Measurements from ENCODE around the gene LEKR1. TPM values are rescaled to one million over a fixed set of nuclear protein-coding genes. Genes with fewer than 3 reads are reported as not detected.

Gene LEKR1
- polyA plus RNA-seq, 1 donor from 2014 or later: 2.7 TPM

- Histone ChIP-seq H3K4me3 (ENCODE audit: low read length) (peak overlapping the region; percentile 74), H3K9me3 (ENCODE audit: low read length) (no peaks in the 10 kb centered on the region), H3K36me3 (ENCODE audit: insufficient read depth, low read length) (no peaks in the 10 kb centered on the region), H3K9ac (ENCODE audit: low read length) (peak overlapping the region; percentile 62), H3K27me3 (ENCODE audit: insufficient read depth, low read depth, low read length) (peaks cover 3% of the 10 kb centered on the region), H4K20me1 (ENCODE audit: insufficient read depth) (no peaks in the 10 kb centered on the region), H3F3A (ENCODE audit: insufficient read depth, low read length, poor library complexity, severe bottlenecking) (no peaks in the 10 kb centered on the region), H3K27ac (ENCODE audit: low read length) (peak overlapping the region; percentile 69), H2AFZ (ENCODE audit: low read depth, low read length) (peak overlapping the region; percentile 49), H3K4me2 (ENCODE audit: low read length) (no peak overlapping the region), H3K9me2 (ENCODE audit: insufficient read depth, low read length) (no peaks in the 10 kb centered on the region), H3K79me2 (replicated peaks; ENCODE audit: insufficient read depth, low read length) (no peaks in the 10 kb centered on the region)
- TF ChIP-seq TAF1 (IDR thresholded peaks at IDR 0.05; ENCODE audit: low read depth) (no peak), MXI1 (conservative IDR thresholded peaks at IDR 0.05; ENCODE audit: poor library complexity, severe bottlenecking) (no peak), EP300 (conservative IDR thresholded peaks at IDR 0.05; ENCODE audit: poor library complexity, severe bottlenecking) (no peak), CTCF (IDR thresholded peaks at IDR 0.05; ENCODE audit: poor library complexity, severe bottlenecking) (no peak), SMC3 (conservative IDR thresholded peaks at IDR 0.05; ENCODE audit: poor library complexity) (no peak), POLR2AphosphoS5 (IDR thresholded peaks at IDR 0.05) (no peak), REST (IDR thresholded peaks at IDR 0.05; ENCODE audit: borderline replicate concordance) (no peak), RAD21 (conservative IDR thresholded peaks at IDR 0.05) (no peak), EZH2 (IDR thresholded peaks at IDR 0.05; ENCODE audit: borderline replicate concordance, insufficient read depth, low read length, poor library complexity, severe bottlenecking) (no peak)
Measured at GRCh38 chr3:156826896-156827882, 1.0 kb downstream of the LEKR1 start.

GRCh38 chr3:156831006-156831405, 4.9 kb downstream of the LEKR1 start:
- Histone ChIP-seq H3K4me2 (ENCODE audit: low read length) (no peak overlapping the region), H4K20me1 (ENCODE audit: insufficient read depth) (no peaks in the 10 kb centered on the region), H3K79me2 (replicated peaks; ENCODE audit: insufficient read depth, low read length) (no peaks in the 10 kb centered on the region), H3K36me3 (ENCODE audit: insufficient read depth, low read length) (no peaks in the 10 kb centered on the region), H3K27me3 (ENCODE audit: insufficient read depth, low read depth, low read length) (peaks cover 3% of the 10 kb centered on the region), H3K9me3 (ENCODE audit: low read length) (no peaks in the 10 kb centered on the region), H3K9me2 (ENCODE audit: insufficient read depth, low read length) (no peaks in the 10 kb centered on the region), H3K4me3 (ENCODE audit: low read length) (no peak overlapping the region), H3K27ac (ENCODE audit: low read length) (no peak overlapping the region), H3F3A (ENCODE audit: insufficient read depth, low read length, poor library complexity, severe bottlenecking) (no peaks in the 10 kb centered on the region), H3K9ac (ENCODE audit: low read length) (no peak overlapping the region), H2AFZ (ENCODE audit: low read depth, low read length) (no peak overlapping the region)
- no peak for TF ChIP-seq POLR2AphosphoS5 (IDR thresholded peaks at IDR 0.05)
- TF ChIP-seq CTCF (IDR thresholded peaks at IDR 0.05; ENCODE audit: poor library complexity, severe bottlenecking): no peak
- no peak for TF ChIP-seq RAD21 (conservative IDR thresholded peaks at IDR 0.05)
- TF ChIP-seq EZH2 (IDR thresholded peaks at IDR 0.05; ENCODE audit: borderline replicate concordance, insufficient read depth, low read length, poor library complexity, severe bottlenecking): no peak
- no peak for TF ChIP-seq EP300 (conservative IDR thresholded peaks at IDR 0.05; ENCODE audit: poor library complexity, severe bottlenecking)
- no peak for TF ChIP-seq TAF1 (IDR thresholded peaks at IDR 0.05; ENCODE audit: low read depth)
- no peak for TF ChIP-seq MXI1 (conservative IDR thresholded peaks at IDR 0.05; ENCODE audit: poor library complexity, severe bottlenecking)
- no peak for TF ChIP-seq SMC3 (conservative IDR thresholded peaks at IDR 0.05; ENCODE audit: poor library complexity)
- no peak for TF ChIP-seq REST (IDR thresholded peaks at IDR 0.05; ENCODE audit: borderline replicate concordance)

All from neural cell (in vitro differentiated cells).